CD14-positive monocyte (primary cell): ENCODE data around the gene ZNF8. TPM values are rescaled to one million over a fixed set of nuclear protein-coding genes. Genes with fewer than 3 reads are reported as not detected.

Experiments used
- DNase-seq, 3 donors: peaks; one replicate each; pipeline ENCODE4 v3.0.0-alpha.2; 2011 to 2022
- H2AFZ ChIP-seq: 2 replicates; pipeline ENCODE4 v1.6.0; 2012; ENCODE audit warnings: mild to moderate bottlenecking, low read depth, low read length, inconsistent platforms; ENCODE audit not compliant: insufficient read depth, poor library complexity, severe bottlenecking
- H3K27ac ChIP-seq, 2 donors: 1 replicate in 1 of 2; 2 replicates in 1 of 2; pipeline ENCODE4 v1.5.1; 2012 to 2013; ENCODE audit warnings: low read length in 2 of 2, control low read depth in 1 of 2, inconsistent platforms in 1 of 2, low read depth in 1 of 2, mild to moderate bottlenecking in 1 of 2
- H3K27me3 ChIP-seq, 2 donors: one replicate each; pipeline versions ENCODE4 v1.6.0 to v1.6.1; 2011 to 2013; ENCODE audit warnings: low read length in 2 of 2; ENCODE audit not compliant: control insufficient read depth in 2 of 2, insufficient read depth in 2 of 2
- H3K36me3 ChIP-seq, 2 donors: replicated peaks in 1 of 2; 1 replicate in 1 of 2; 2 replicates in 1 of 2; pipeline versions ENCODE4 v1.5.1 to v1.6.1; 2012 to 2013; ENCODE audit warnings: low read length in 2 of 2, control low read depth in 1 of 2, inconsistent platforms in 1 of 2, mild to moderate bottlenecking in 1 of 2; ENCODE audit not compliant: insufficient read depth in 2 of 2, control insufficient read depth in 1 of 2
- H3K4me1 ChIP-seq, 2 donors: 1 replicate in 1 of 2; 2 replicates in 1 of 2; pipeline versions ENCODE4 v1.5.1 to v1.6.1; 2012 to 2013; ENCODE audit warnings: low read length in 2 of 2, control low read depth in 1 of 2, inconsistent platforms in 1 of 2, mild to moderate bottlenecking in 1 of 2, moderate library complexity in 1 of 2; ENCODE audit not compliant: insufficient read depth in 2 of 2, control insufficient read depth in 1 of 2
- H3K4me2 ChIP-seq: replicated peaks from 2 replicates; pipeline ENCODE3; 2012; ENCODE audit warnings: low read length, moderate library complexity, mild to moderate bottlenecking; ENCODE audit not compliant: poor library complexity, severe bottlenecking; ENCODE audit errors: extremely low read depth
- H3K4me3 ChIP-seq, 3 experiments: fragments of 200-600 bp in 1 of 3; sonication (generic) in 1 of 3; replicated peaks in 1 of 3; 1 replicate in 2 of 3; 2 replicates in 1 of 3; pipeline ENCODE4 v1.5.1; 2011 to 2013; ENCODE audit warnings: low read length in 3 of 3, mild to moderate bottlenecking in 3 of 3, control low read depth in 2 of 3, low read depth in 2 of 3, inconsistent platforms in 1 of 3, moderate library complexity in 1 of 3
- H3K79me2 ChIP-seq: 2 replicates; pipeline ENCODE4 v1.6.0; 2012; ENCODE audit warnings: mild to moderate bottlenecking, control low read depth, inconsistent platforms, low read length, moderate library complexity; ENCODE audit not compliant: insufficient read depth
- H3K9ac ChIP-seq: 2 replicates; pipeline ENCODE4 v1.6.0; 2017; ENCODE audit warnings: low read length, mild to moderate bottlenecking; ENCODE audit not compliant: insufficient read depth, poor library complexity, severe bottlenecking
- H3K9me3 ChIP-seq, 2 donors: replicated peaks in 1 of 2; 1 replicate in 1 of 2; 2 replicates in 1 of 2; pipeline versions ENCODE4 v1.5.1 to v1.6.1; 2012 to 2013; ENCODE audit warnings: low read length in 2 of 2, control low read depth in 1 of 2; ENCODE audit not compliant: control insufficient read depth in 1 of 2, insufficient read depth in 1 of 2
- H4K20me1 ChIP-seq: 2 replicates; pipeline ENCODE4 v1.6.0; 2012; ENCODE audit warnings: mild to moderate bottlenecking, low read length, control low read depth, moderate library complexity; ENCODE audit not compliant: insufficient read depth
- H3K27ac Mint-ChIP-seq, 7 donors: one replicate each; pipeline ENCODE4 v1.8.0; 2020; ENCODE audit warnings: mild to moderate bottlenecking in 7 of 7, mixed read lengths in 7 of 7, moderate library complexity in 6 of 7, inconsistent platforms in 2 of 7
- H3K27me3 Mint-ChIP-seq, 3 donors: one replicate each; pipeline ENCODE4 v1.8.0; 2021 to 2022; ENCODE audit warnings: low read depth in 3 of 3, mild to moderate bottlenecking in 3 of 3, mixed read lengths in 3 of 3, moderate library complexity in 3 of 3, inconsistent platforms in 1 of 3
- H3K36me3 Mint-ChIP-seq, 2 donors: one replicate each; pipeline ENCODE4 v1.8.0; 2020; ENCODE audit warnings: mixed read lengths in 2 of 2, inconsistent platforms in 1 of 2, mild to moderate bottlenecking in 1 of 2
- H3K4me1 Mint-ChIP-seq: one replicate; pipeline ENCODE4 v1.8.0; 2020; ENCODE audit warnings: mild to moderate bottlenecking, mixed read lengths
- H3K4me3 Mint-ChIP-seq, 2 donors: one replicate each; pipeline ENCODE4 v1.8.0; 2020; ENCODE audit warnings: mild to moderate bottlenecking in 2 of 2, mixed read lengths in 2 of 2, moderate library complexity in 1 of 2
- H3K9me3 Mint-ChIP-seq, 7 donors: one replicate each; pipeline ENCODE4 v1.8.0; 2020 to 2022; ENCODE audit warnings: mixed read lengths in 7 of 7, mild to moderate bottlenecking in 6 of 7, moderate library complexity in 6 of 7, inconsistent platforms in 2 of 7
- WGBS: methylation state at CpG from one replicate; pipeline ENCODE4 v1.1.5; 2013; ENCODE audit warnings: missing lambda C conversion rate; ENCODE audit not compliant: insufficient coverage; 5-methylcytosine and 5-hydroxymethylcytosine counted together
- intact Hi-C, 2 donors: fragments of 100-400 bp; cut with micrococcal nuclease; formaldehyde crosslinking; loops; one replicate each; pipeline versions ENCODE4 v1.15.0 to v1.15.1; 2023
- polyA plus RNA-seq, 3 donors: library from polyadenylated mRNA; depleted of rRNA in 1 of 3; unstranded in 2 of 3; stranded (reverse) in 1 of 3; fragments of 300-500 nt in 2 of 3; fragments of >200 nt in 1 of 3; fragmentation: Illumina TruSeq in 2 of 3; gene quantifications; 1 replicate in 2 of 3; 2 replicates in 1 of 3; pipeline ENCODE4 v1.2.3, GENCODE V29; 2012 to 2021
- TF ChIP-seq, protein P1 (sequence below): fragments of 200-600 bp; IDR thresholded peaks from one replicate; pipeline ENCODE4 v1.8.0; 2022; ENCODE audit warnings: antibody characterized with exemption, mild to moderate bottlenecking

Gene ZNF8
- polyA plus RNA-seq, 3 donors = 0.05 to 2.4 (median 0.25) TPM

DNA sequence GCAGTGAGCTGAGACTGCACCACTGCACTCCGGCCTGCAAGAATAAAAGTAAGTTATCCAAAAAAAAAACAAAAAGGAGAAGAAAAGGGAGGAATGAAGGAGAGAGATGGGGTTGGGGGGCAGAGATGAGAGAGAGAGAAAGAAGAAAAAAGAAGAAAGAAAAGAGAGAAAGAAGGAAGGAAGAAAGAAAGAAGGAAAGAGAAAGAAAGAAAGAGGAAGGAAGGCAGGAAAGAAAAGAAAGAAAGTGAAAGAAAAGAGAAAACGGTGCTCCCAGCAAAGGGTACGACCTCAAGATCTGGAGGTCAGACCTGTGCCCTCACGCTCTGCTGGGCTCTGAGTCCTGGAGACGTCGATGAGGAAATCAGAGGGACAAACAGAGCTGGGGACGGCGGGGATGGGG lies 70.8 kb downstream of the ZNF8 start:
- H3K4me3 ChIP-seq = no peak overlapping the region
- peaks cover 6 to 40% (median 17%) of the 10 kb centered on the region in 3 donors for H3K27me3 Mint-ChIP-seq
- H2AFZ ChIP-seq = no peak overlapping the region
- peaks cover 30% of the 10 kb centered on the region for H3K4me1 Mint-ChIP-seq
- WGBS = 68% methylated on average over 7 of the region's 8 CpGs
- intact Hi-C loops = no loop called here
- no peaks in the 10 kb centered on the region for H3K79me2 ChIP-seq
- no peak overlapping the region for H3K4me2 ChIP-seq
- no peaks in the 10 kb centered on the region for H4K20me1 ChIP-seq
- peak overlapping the region in 1 of 2 donors; percentile 68 for H3K4me3 Mint-ChIP-seq
- H3K27ac Mint-ChIP-seq = no peak overlapping the region
- H3K27ac ChIP-seq = no peak overlapping the region
- DNase-seq = no peak
- TF ChIP-seq, protein P1, sequence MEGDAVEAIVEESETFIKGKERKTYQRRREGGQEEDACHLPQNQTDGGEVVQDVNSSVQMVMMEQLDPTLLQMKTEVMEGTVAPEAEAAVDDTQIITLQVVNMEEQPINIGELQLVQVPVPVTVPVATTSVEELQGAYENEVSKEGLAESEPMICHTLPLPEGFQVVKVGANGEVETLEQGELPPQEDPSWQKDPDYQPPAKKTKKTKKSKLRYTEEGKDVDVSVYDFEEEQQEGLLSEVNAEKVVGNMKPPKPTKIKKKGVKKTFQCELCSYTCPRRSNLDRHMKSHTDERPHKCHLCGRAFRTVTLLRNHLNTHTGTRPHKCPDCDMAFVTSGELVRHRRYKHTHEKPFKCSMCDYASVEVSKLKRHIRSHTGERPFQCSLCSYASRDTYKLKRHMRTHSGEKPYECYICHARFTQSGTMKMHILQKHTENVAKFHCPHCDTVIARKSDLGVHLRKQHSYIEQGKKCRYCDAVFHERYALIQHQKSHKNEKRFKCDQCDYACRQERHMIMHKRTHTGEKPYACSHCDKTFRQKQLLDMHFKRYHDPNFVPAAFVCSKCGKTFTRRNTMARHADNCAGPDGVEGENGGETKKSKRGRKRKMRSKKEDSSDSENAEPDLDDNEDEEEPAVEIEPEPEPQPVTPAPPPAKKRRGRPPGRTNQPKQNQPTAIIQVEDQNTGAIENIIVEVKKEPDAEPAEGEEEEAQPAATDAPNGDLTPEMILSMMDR = no peak
- H3K9me3 ChIP-seq = no peaks in the 10 kb centered on the region
- H3K27me3 ChIP-seq = peaks cover 0 to 26% of the 10 kb centered on the region in 2 donors
- H3K4me1 ChIP-seq = peaks cover 16 to 31% of the 10 kb centered on the region in 2 donors
- H3K9ac ChIP-seq = no peak overlapping the region
- H3K36me3 ChIP-seq = peaks cover 0 to 5% of the 10 kb centered on the region in 2 donors
- H3K9me3 Mint-ChIP-seq = peaks cover 0 to 9% (median 4%) of the 10 kb centered on the region in 7 donors
- peaks cover 13 to 18% of the 10 kb centered on the region in 2 donors for H3K36me3 Mint-ChIP-seq

DNA sequence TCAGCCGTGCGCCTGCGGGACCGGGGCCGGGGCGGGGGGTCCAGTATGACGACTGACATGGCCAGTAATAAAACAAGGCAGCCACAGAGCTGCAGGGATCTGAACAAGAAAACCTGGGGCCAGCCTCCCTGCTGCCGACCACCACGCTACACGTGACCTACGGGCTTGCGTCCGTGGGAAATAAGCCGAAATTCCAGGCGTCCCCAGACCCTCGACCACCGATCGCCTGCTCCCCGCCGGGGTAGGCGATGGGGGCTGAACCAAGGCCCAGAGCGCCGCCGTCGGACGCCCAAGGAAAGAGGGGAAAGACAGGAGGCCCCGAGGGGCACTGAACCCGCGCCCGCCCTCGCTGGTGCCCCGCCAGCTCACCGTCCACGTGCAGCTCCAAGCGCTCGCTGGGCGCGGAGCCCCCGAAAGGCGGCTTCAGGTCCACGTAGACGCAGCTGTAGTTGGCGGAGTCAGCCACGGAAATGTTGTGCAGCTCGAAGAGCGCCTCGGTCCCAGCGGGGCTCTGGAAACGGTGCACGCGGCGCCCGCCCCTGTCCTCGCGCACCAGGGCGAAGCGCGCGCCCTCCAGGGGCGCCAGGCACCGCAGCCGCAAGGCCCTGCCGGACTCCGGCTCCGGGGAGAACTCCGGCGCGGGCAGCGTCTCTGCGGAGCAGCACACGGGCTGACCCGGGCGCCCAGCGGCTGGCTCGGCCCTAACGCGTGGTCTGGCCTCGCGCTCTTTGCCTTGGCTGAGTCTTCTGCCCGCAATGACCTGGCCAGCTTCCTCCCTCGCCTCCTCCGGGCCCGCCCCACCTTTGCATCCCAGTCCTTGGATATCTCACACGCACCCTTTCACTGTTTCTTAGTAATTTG lies 71.5 kb downstream of the ZNF8 start:
- Histone ChIP-seq H2AFZ (no peak overlapping the region), H4K20me1 (no peaks in the 10 kb centered on the region), H3K4me3 (no peak overlapping the region), H3K27me3 (peaks cover 0 to 32% of the 10 kb centered on the region in 2 donors), H3K9me3 (no peaks in the 10 kb centered on the region), H3K9ac (no peak overlapping the region), H3K79me2 (no peaks in the 10 kb centered on the region), H3K36me3 (peaks cover 0 to 5% of the 10 kb centered on the region in 2 donors), H3K27ac (no peak overlapping the region), H3K4me1 (peaks cover 16 to 31% of the 10 kb centered on the region in 2 donors), H3K4me2 (peak overlapping the region; percentile 4)
- peaks cover 8 to 45% (median 18%) of the 10 kb centered on the region in 3 donors for H3K27me3 Mint-ChIP-seq
- H3K4me3 Mint-ChIP-seq = peak overlapping the region in 1 of 2 donors; percentile 30
- DNase-seq = no peak
- WGBS = 63% methylated on average over 84 of the region's 84 CpGs
- H3K4me1 Mint-ChIP-seq = peaks cover 30% of the 10 kb centered on the region
- no peak overlapping the region for H3K27ac Mint-ChIP-seq
- peaks cover 13 to 18% of the 10 kb centered on the region in 2 donors for H3K36me3 Mint-ChIP-seq
- TF ChIP-seq, protein P1 = no peak
- intact Hi-C loops = no loop called here
- H3K9me3 Mint-ChIP-seq = peaks cover 0 to 9% (median 4%) of the 10 kb centered on the region in 7 donors
